GM21381 (cell line): ENCODE measurements around the gene ADGRG3.
"Not testable (repeated sequence)": the region's sequence is repeated elsewhere in the genome, so short reads cannot be mapped to it uniquely, and the experiment has no call there.

Experiments used
- ATAC-seq: cut with Tn5 transposase; IDR thresholded peaks from one replicate; pipeline ENCODE4 v1.9.1; 2021; ENCODE audit warnings: mild to moderate bottlenecking, moderate library complexity; ENCODE audit not compliant: unreplicated experiment

Gene ADGRG3

GRCh38 chr16:57661936-57662906 is 5.9 kb upstream of the ADGRG3 start:
- no peak for ATAC-seq

DNA sequence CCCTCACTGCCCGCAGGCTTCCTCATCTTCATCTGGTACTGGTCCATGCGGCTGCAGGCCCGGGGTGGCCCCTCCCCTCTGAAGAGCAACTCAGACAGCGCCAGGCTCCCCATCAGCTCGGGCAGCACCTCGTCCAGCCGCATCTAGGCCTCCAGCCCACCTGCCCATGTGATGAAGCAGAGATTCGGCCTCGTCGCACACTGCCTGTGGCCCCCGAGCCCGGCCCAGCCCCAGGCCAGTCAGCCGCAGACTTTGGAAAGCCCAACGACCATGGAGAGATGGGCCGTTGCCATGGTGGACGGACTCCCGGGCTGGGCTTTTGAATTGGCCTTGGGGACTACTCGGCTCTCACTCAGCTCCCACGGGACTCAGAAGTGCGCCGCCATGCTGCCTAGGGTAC is 4.7 kb upstream of the ADGRG3 start:
- ATAC-seq: no peak

DNA sequence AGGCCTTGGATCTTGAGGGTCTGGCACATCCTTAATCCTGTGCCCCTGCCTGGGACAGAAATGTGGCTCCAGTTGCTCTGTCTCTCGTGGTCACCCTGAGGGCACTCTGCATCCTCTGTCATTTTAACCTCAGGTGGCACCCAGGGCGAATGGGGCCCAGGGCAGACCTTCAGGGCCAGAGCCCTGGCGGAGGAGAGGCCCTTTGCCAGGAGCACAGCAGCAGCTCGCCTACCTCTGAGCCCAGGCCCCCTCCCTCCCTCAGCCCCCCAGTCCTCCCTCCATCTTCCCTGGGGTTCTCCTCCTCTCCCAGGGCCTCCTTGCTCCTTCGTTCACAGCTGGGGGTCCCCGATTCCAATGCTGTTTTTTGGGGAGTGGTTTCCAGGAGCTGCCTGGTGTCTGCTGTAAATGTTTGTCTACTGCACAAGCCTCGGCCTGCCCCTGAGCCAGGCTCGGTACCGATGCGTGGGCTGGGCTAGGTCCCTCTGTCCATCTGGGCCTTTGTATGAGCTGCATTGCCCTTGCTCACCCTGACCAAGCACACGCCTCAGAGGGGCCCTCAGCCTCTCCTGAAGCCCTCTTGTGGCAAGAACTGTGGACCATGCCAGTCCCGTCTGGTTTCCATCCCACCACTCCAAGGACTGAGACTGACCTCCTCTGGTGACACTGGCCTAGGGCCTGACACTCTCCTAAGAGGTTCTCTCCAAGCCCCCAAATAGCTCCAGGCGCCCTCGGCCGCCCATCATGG is 4.0 kb upstream of the ADGRG3 start:
- no peak for ATAC-seq

- no peak for ATAC-seq
Observed at GRCh38 chr16:57664662-57665025, 3.5 kb upstream of the ADGRG3 start.

DNA sequence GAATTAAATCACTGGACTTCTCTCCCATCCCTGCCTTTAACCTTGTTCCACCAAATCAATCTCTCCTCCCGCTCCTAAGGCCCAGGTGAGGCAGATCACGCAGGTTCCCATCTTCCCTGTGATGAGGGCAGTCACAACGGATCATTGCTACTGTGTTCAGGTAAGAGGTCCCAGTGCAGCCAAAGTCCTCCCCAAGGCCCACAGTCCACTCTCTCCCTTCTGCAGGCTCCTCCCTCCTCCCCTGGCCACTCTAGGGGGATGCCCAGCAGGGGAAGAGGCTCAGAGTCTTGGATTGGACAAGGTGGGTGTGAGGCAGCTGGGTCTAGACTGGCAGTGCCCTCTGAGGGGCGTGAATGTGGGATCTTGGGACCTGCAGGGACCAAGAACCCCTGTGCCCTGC is 2.6 kb upstream of the ADGRG3 start:
- no peak for ATAC-seq

DNA sequence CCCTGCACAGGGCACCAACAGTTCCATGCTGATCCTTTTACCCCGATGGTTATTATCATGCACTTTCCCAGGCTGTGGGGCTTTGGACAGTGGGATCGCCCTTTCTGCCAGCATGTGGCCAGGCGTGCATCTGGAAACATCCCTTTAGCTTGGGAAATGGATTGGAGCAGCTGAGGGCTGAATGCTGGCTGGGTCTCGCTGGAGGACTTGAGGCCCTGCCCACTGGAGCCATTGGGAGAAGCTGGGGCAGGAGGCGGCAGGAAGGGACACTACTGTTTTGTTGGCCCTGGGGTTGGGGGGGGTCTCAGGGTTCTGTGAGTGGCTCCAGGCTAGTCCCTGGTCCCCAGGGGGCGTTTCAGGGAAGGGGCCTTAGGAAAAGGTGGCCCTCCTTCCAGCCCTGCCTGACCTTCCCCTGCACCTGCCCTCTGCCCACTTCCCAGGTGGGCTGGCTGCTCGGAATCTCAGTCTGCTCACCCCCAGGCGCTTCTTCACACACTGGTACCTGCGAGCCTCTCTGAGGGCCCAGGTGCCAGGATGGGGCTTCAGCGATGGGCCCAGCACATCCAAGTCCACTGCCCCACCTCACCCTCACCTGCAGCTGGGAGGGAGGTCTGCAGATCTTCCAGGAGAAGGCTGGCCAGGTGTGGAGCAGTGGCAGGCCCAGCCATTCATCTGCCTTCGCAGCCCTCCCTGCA is 1.6 kb upstream of the ADGRG3 start:
- ATAC-seq: no peak

DNA sequence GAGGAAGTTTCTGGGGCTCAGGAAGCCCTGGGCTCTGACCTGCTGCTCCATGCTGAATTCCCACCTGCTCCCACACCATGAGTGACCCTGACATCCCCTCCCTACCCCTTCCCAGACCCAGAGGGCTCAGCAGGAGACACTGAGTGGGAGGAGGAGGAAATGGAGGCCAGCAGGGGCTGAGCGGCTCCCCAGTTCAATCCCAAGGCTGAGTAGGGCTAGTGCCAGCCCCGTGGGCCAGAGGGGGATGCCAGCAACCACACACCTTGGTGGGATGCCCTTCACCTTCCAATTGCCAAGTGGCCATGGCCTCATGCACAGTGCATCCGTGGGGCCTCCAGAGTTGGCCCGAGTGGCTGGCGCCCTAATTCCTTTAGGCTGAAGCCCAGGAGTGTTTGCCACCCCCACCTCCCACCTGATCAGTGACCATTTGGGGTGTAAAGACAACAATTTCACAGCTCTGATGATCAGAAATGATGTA is 1.0 kb upstream of the ADGRG3 start:
- ATAC-seq: no peak

GRCh38 chr16:57667526-57668262 is 412 bp upstream of the ADGRG3 start:
- no peak for ATAC-seq

DNA sequence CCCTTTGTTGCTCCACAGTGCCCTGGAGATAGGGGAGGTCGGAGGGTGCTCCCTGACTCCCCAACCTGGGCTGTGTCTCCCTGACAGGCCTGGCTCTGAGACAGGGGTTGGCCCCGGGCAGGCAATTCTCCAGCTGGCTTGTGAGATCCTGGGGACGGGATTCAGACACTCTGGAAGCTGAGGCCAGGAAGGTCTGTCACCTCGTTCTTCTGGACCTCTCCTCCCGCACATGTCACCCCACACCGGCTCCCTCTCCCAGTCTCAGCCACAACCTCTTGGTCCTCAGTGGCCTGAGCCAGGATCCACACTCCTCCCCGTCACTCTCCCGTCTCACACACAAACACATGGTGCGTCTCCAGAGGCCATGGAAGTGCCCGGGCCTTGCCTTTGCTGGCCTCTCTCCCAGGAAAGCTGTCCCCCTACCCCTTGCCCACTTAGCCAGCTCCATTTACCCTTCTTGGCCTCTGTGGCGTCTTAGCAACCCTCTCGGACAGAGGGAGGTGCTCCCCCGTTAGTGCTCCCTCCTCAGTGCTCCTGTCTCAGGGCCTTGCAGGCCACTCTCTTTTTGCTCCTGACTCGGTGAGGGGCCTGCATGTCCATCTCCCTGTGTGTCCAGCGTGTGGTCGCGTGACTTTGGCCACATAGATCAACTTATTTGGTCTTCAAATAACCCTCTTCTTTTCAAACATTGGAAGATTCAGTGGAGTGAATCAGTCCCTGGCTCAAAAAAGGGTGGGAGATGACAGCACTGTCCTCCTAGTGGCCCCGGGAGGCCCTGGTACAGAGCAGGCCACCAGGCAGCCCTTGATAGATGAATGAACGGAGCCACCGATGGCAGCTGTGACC is 747 bp downstream of the ADGRG3 start:
- ATAC-seq: no peak

DNA sequence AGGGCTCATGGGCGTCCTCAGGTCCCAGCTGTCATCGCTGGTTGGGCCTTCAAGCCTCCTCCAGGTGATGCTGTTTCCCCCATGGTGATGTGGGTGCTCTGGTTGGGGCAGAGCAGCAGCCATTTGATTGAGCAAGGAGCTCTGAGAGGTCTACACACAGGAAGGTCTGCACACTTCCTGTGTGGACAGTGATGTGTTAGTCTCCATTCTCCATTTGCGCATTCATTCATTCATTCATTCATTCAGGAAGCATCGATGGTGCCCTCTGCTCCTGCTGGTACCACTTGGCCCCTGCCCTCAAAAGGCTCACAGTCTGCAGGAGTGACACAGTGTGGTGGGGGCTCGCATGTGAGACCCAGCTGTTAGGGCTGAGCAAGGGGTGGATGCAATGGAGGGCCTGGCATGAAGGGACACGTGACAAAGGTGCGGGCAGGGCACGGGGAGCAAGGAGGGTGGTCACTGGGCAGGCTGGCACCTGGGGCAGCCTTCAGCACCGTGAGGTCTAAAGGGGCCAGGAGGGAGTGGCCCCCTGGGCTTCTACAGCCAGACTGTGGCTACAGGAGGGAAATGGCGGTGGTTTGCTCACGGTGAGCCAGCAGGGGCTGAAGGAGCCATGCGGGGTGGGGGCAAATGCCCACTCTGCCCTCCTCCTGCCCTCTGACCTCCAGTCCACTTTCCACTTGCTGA is 1.5 kb downstream of the ADGRG3 start:
- no peak for ATAC-seq

- no peak for ATAC-seq
Observed at GRCh38 chr16:57670196-57670595, 2.1 kb downstream of the ADGRG3 start.

DNA sequence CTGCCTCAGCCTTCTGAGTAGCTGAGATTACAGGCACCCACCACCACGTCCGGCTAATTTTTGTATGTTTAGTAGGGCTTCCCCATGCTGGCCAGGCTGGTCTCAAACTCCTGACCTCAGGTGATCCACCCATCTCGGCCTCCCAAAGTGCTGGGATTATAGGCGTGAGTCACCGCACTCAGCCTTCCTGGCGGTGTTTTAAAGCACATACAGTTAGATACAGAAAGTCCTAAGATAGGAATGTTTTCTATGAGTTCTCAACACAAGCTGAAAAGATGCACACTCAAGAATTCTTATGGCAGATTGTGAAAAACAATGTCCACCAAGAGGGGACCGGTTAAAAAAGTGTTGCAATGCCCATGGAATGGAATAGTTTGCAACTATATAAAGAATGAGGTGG is 3.3 kb downstream of the ADGRG3 start:
- ATAC-seq: not testable (repeated sequence)

DNA sequence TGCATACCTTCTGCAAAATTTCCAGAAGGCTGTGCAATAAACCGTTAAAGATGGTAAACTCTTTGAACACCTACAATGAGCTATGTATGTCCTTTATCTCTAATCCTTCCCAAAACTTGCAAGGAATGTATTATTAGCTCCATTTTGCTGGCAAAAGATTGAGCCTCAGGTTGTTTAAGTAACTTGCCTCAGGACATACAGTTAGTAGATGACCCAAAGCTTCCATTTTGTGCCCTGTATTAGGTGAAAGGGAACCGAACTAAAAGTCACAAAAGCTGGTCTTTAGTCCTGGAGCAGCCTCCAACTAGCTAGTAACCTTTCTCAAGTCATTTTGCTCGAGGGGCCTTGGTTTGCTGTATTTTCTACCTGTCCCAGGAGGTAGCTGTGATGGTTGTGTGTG is 4.3 kb downstream of the ADGRG3 start:
- no peak for ATAC-seq

- no peak for ATAC-seq
Observed at GRCh38 chr16:57672824-57673223, 4.7 kb downstream of the ADGRG3 start.

- ATAC-seq: no peak
Observed at GRCh38 chr16:57675741-57676551, 7.8 kb downstream of the ADGRG3 start.

- ATAC-seq: no peak
Observed at GRCh38 chr16:57676553-57677085, 8.5 kb downstream of the ADGRG3 start.

- ATAC-seq: no peak
Observed at GRCh38 chr16:57677622-57678369, 9.7 kb downstream of the ADGRG3 start.
